Measurements from ENCODE around the gene GLA. TPM values are rescaled to one million over a fixed set of nuclear protein-coding genes. Genes with fewer than 3 reads are reported as not detected.

Gene GLA
- total RNA-seq, 1 experiment from 2014 or later: 51.7 TPM

- H3K36me3 ChIP-seq: no peaks in the 10 kb centered on the region
- no peak for DNase-seq (ENCODE audit: low read depth in 1 of 2, low spot score in 2 of 2)
- H3K4me3 ChIP-seq: no peak overlapping the region
- no peak overlapping the region for H3K27ac ChIP-seq
- no peaks in the 10 kb centered on the region for H3K9me3 ChIP-seq (replicated peaks)
- no peaks in the 10 kb centered on the region for H3K27me3 ChIP-seq (replicated peaks)
- H3K4me1 ChIP-seq (replicated peaks): no peaks in the 10 kb centered on the region
Observed at GRCh38 chrX:101360390-101360789, 47.3 kb downstream of the GLA start.

GRCh38 chrX:101359966-101360365 is 47.8 kb downstream of the GLA start:
- H3K4me3 ChIP-seq: no peak overlapping the region
- H3K27me3 ChIP-seq (replicated peaks): no peaks in the 10 kb centered on the region
- no peak for DNase-seq (ENCODE audit: low read depth in 1 of 2, low spot score in 2 of 2)
- H3K4me1 ChIP-seq (replicated peaks): no peaks in the 10 kb centered on the region
- H3K36me3 ChIP-seq: no peaks in the 10 kb centered on the region
- H3K27ac ChIP-seq: no peak overlapping the region
- H3K9me3 ChIP-seq (replicated peaks): no peaks in the 10 kb centered on the region

GRCh38 chrX:101357166-101357795 is 50.4 kb downstream of the GLA start:
- H3K36me3 ChIP-seq: no peaks in the 10 kb centered on the region
- H3K27me3 ChIP-seq (replicated peaks): no peaks in the 10 kb centered on the region
- DNase-seq (ENCODE audit: low read depth in 1 of 2, low spot score in 2 of 2): peak in 1 of 2 experiments; percentile 1
- H3K4me3 ChIP-seq: no peak overlapping the region
- no peak overlapping the region for H3K27ac ChIP-seq
- no peaks in the 10 kb centered on the region for H3K9me3 ChIP-seq (replicated peaks)
- H3K4me1 ChIP-seq (replicated peaks): no peaks in the 10 kb centered on the region

GRCh38 chrX:101349193-101349562 is 58.5 kb downstream of the GLA start:
- H3K36me3 ChIP-seq: no peaks in the 10 kb centered on the region
- no peak for DNase-seq (ENCODE audit: low read depth in 1 of 2, low spot score in 2 of 2)
- H3K27me3 ChIP-seq (replicated peaks): no peaks in the 10 kb centered on the region
- peak overlapping the region; percentile 89 for H3K4me3 ChIP-seq
- peaks cover 5% of the 10 kb centered on the region for H3K4me1 ChIP-seq (replicated peaks)
- peak overlapping the region; percentile 89 for H3K27ac ChIP-seq
- no peaks in the 10 kb centered on the region for H3K9me3 ChIP-seq (replicated peaks)

GRCh38 chrX:101348452-101349192 is 59.1 kb downstream of the GLA start, which contains the start of gene TIMM8A:
TSS of gene TIMM8A (minus strand) at chrX:101348742. CDS start at chrX:101348664, 78 bp downstream.
- H3K4me1 ChIP-seq (replicated peaks): peaks cover 5% of the 10 kb centered on the region
- H3K9me3 ChIP-seq (replicated peaks): no peaks in the 10 kb centered on the region
- no peaks in the 10 kb centered on the region for H3K27me3 ChIP-seq (replicated peaks)
- H3K27ac ChIP-seq: peak within 1 kb of the TSS; percentile 89
- H3K36me3 ChIP-seq: no peaks in the 10 kb centered on the region
- peak; percentile 67 to 74 for DNase-seq (ENCODE audit: low read depth in 1 of 2, low spot score in 2 of 2)
- peak within 1 kb of the TSS; percentile 89 for H3K4me3 ChIP-seq

GRCh38 chrX:101347859-101348451 is 59.8 kb downstream of the GLA start:
- DNase-seq (ENCODE audit: low read depth in 1 of 2, low spot score in 2 of 2): peak in 1 of 2 experiments; percentile 8
- 0 out of 2 replicates have a peak overlapping the region, but pooled peaks have one; percentile 89 for H3K27ac ChIP-seq

More at GRCh38 chrX:101347859-101348451, 59.8 kb downstream of the GLA start:
- no peaks in the 10 kb centered on the region for H3K27me3 ChIP-seq (replicated peaks)
- no peaks in the 10 kb centered on the region for H3K9me3 ChIP-seq (replicated peaks)
- H3K4me3 ChIP-seq: peak overlapping the region; percentile 89
- H3K36me3 ChIP-seq: no peaks in the 10 kb centered on the region
- H3K4me1 ChIP-seq (replicated peaks): peaks cover 5% of the 10 kb centered on the region

Other genes starting within 250 kb of the GLA start
- gene DRP2, start 188.1 kb downstream of the GLA start, total RNA-seq (2014; rRNA removed; shearing (Covaris generic)): 0.03 TPM in 1 of 2 replicates, not detected in the other
- gene TAF7L, start 116.6 kb downstream of the GLA start, total RNA-seq (2014; rRNA removed; shearing (Covaris generic)): 0.08 TPM in 1 of 2 replicates, not detected in the other
- gene TIMM8A, start 59.2 kb downstream of the GLA start, total RNA-seq (2014; rRNA removed; shearing (Covaris generic)): 0.94 and 3.7 TPM in 2 replicates
- not detected in 2 replicates for gene BTK, start 21.7 kb downstream of the GLA start, total RNA-seq (2014; rRNA removed; shearing (Covaris generic))
- gene RPL36A, start 16.9 kb downstream of the GLA start, total RNA-seq (2014; rRNA removed; shearing (Covaris generic)): 1,028 and 2,711 TPM in 2 replicates
- gene HNRNPH2, start 297 bp upstream of the GLA start, total RNA-seq (2014; rRNA removed; shearing (Covaris generic)): 58.9 and 71.8 TPM in 2 replicates
- gene ARMCX4, start 77.5 kb upstream of the GLA start, total RNA-seq (2014; rRNA removed; shearing (Covaris generic)): 3.9 and 5.8 TPM in 2 replicates
- gene ARMCX1, start 142.6 kb upstream of the GLA start, total RNA-seq (2014; rRNA removed; shearing (Covaris generic)): 15.5 and 19.6 TPM in 2 replicates
- gene ARMCX6, start 210.1 kb upstream of the GLA start, total RNA-seq (2014; rRNA removed; shearing (Covaris generic)): 42.7 and 45.4 TPM in 2 replicates
- gene ARMCX3, start 215.2 kb upstream of the GLA start, total RNA-seq (2014; rRNA removed; shearing (Covaris generic)): 36.1 and 37.6 TPM in 2 replicates